ENCODE measurements around the gene FAM107A.

FAM107A gene

GRCh38 chr3:58577269-58577821 is at the start of gene FAM107A:
TSS of gene FAM107A (minus strand) at chr3:58577391. CDS start at chr3:58569860, 7,531 bp downstream.
- TF ChIP-seq, protein P1, sequence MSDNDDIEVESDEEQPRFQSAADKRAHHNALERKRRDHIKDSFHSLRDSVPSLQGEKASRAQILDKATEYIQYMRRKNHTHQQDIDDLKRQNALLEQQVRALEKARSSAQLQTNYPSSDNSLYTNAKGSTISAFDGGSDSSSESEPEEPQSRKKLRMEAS (IDR thresholded peaks at IDR 0.05; ENCODE audit: low read depth, low read length) = no peak
- TF ChIP-seq POLR2A (IDR thresholded peaks at IDR 0.05; ENCODE audit: extremely low read depth, insufficient read length) (no peak), MYC (IDR thresholded peaks at IDR 0.05; ENCODE audit: low read depth, low read length) (no peak), CTCF (IDR thresholded peaks at IDR 0.05; ENCODE audit: low read depth, low read length) (no peak)
- no peak for DNase-seq (ENCODE audit: low read depth)
- H3K4me3 ChIP-seq (ENCODE audit: low read depth, low read length) = no peak within 1 kb of the TSS

- TF ChIP-seq POLR2A (IDR thresholded peaks at IDR 0.05; ENCODE audit: extremely low read depth, insufficient read length) (no peak), MYC (IDR thresholded peaks at IDR 0.05; ENCODE audit: low read depth, low read length) (no peak), CTCF (IDR thresholded peaks at IDR 0.05; ENCODE audit: low read depth, low read length) (no peak)
- TF ChIP-seq, protein P1 (IDR thresholded peaks at IDR 0.05; ENCODE audit: low read depth, low read length) = no peak
- no peak for DNase-seq (ENCODE audit: low read depth)
- no peak overlapping the region for H3K4me3 ChIP-seq (ENCODE audit: low read depth, low read length)
Observed at GRCh38 chr3:58625196-58625824, 48.1 kb upstream of the FAM107A start.

- TF ChIP-seq, protein P1 (IDR thresholded peaks at IDR 0.05; ENCODE audit: low read depth, low read length) = no peak
- TF ChIP-seq POLR2A (IDR thresholded peaks at IDR 0.05; ENCODE audit: extremely low read depth, insufficient read length) (no peak), MYC (IDR thresholded peaks at IDR 0.05; ENCODE audit: low read depth, low read length) (no peak)
- H3K4me3 ChIP-seq (ENCODE audit: low read depth, low read length) = no peak overlapping the region
- DNase-seq (ENCODE audit: low read depth) = no peak
Observed at GRCh38 chr3:58624550-58624949, 47.4 kb upstream of the FAM107A start.

GRCh38 chr3:58623961-58624360 is 46.8 kb upstream of the FAM107A start:
- DNase-seq (ENCODE audit: low read depth) = no peak
- TF ChIP-seq POLR2A (IDR thresholded peaks at IDR 0.05; ENCODE audit: extremely low read depth, insufficient read length) (no peak), MYC (IDR thresholded peaks at IDR 0.05; ENCODE audit: low read depth, low read length) (no peak), CTCF (IDR thresholded peaks at IDR 0.05; ENCODE audit: low read depth, low read length) (no peak)
- TF ChIP-seq, protein P1 (IDR thresholded peaks at IDR 0.05; ENCODE audit: low read depth, low read length) = no peak
- no peak overlapping the region for H3K4me3 ChIP-seq (ENCODE audit: low read depth, low read length)

GRCh38 chr3:58623478-58623877 is 46.3 kb upstream of the FAM107A start:
- H3K4me3 ChIP-seq (ENCODE audit: low read depth, low read length) = no peak overlapping the region
- no peak for DNase-seq (ENCODE audit: low read depth)
- TF ChIP-seq MYC (IDR thresholded peaks at IDR 0.05; ENCODE audit: low read depth, low read length) (no peak), POLR2A (IDR thresholded peaks at IDR 0.05; ENCODE audit: extremely low read depth, insufficient read length) (no peak), CTCF (IDR thresholded peaks at IDR 0.05; ENCODE audit: low read depth, low read length) (no peak)
- TF ChIP-seq, protein P1 (IDR thresholded peaks at IDR 0.05; ENCODE audit: low read depth, low read length) = no peak

- DNase-seq (ENCODE audit: low read depth) = no peak
- H3K4me3 ChIP-seq (ENCODE audit: low read depth, low read length) = no peak overlapping the region
- TF ChIP-seq POLR2A (IDR thresholded peaks at IDR 0.05; ENCODE audit: extremely low read depth, insufficient read length) = no peak
- TF ChIP-seq CTCF (IDR thresholded peaks at IDR 0.05; ENCODE audit: low read depth, low read length) = no peak
- TF ChIP-seq, protein P1 (IDR thresholded peaks at IDR 0.05; ENCODE audit: low read depth, low read length) = no peak
- no peak for TF ChIP-seq MYC (IDR thresholded peaks at IDR 0.05; ENCODE audit: low read depth, low read length)
Observed at GRCh38 chr3:58622892-58623291, 45.7 kb upstream of the FAM107A start.

Data from NB4 (cell line).